Body of pancreas (tissue), 4 donors: ENCODE results near the gene LRRC56. TPM values are rescaled to one million over a fixed set of nuclear protein-coding genes. Genes with fewer than 3 reads are reported as not detected.

Source experiments
- ATAC-seq: fragments of 150-250 bp; one replicate; pipeline ENCODE4 v1.9.1; 2016
- DNase-seq, 4 donors: peaks; one replicate each; pipeline ENCODE4 v3.0.0-alpha.2; 2019
- H3K27ac ChIP-seq, 4 donors: fragments of 200-600 bp; sonication (generic); 1 replicate in 3 of 4; 2 replicates in 1 of 4; pipeline versions ENCODE4 v1.5.1 to v1.6.1; 2016 to 2019; ENCODE audit warnings: mild to moderate bottlenecking in 1 of 4, mixed read lengths in 1 of 4, moderate library complexity in 1 of 4
- H3K27me3 ChIP-seq, 2 donors: fragments of 200-600 bp; sonication (generic); one replicate each; pipeline ENCODE4 v1.6.0; 2016; ENCODE audit warnings: mild to moderate bottlenecking in 1 of 2
- H3K36me3 ChIP-seq, 2 donors: fragments of 200-600 bp; sonication (generic); replicated peaks in 1 of 2; 2 replicates each; pipeline ENCODE4 v1.5.1; 2016; ENCODE audit warnings: low read depth in 2 of 2; ENCODE audit not compliant: insufficient read depth in 1 of 2
- H3K4me1 ChIP-seq: fragments of 200-600 bp; sonication (generic); one replicate; pipeline ENCODE4 v1.6.0; 2016
- H3K4me3 ChIP-seq, 2 donors: fragments of 200-600 bp; sonication (generic); 1 replicate in 1 of 2; 2 replicates in 1 of 2; pipeline ENCODE4 v1.5.1; 2016 to 2019
- H3K9me3 ChIP-seq, 3 donors: fragments of 200-600 bp; sonication (generic); 1 replicate in 2 of 3; 2 replicates in 1 of 3; pipeline ENCODE4 v1.5.1; 2016
- CTCF ChIP-seq, 7 experiments: fragments of 450-650 bp in 4 of 7; fragments of 200-600 bp in 3 of 7; sonication (generic) in 3 of 7; IDR thresholded peaks; one replicate each; pipeline ENCODE4 v1.5.1; 2016 to 2019; ENCODE audit warnings: antibody characterized with exemption in 7 of 7
- POLR2A ChIP-seq, 3 donors: fragments of 450-650 bp; IDR thresholded peaks; one replicate each; pipeline ENCODE4 v1.6.1; 2016; ENCODE audit warnings: antibody characterized with exemption in 3 of 3, mild to moderate bottlenecking in 2 of 3
- WGBS, 2 donors: methylation state at CpG; one replicate each; pipeline ENCODE4 v1.1.5; 2017; 5-methylcytosine and 5-hydroxymethylcytosine counted together
- intact Hi-C: fragments of 100-400 bp; cut with DNase I; formaldehyde crosslinking; loops from one replicate; pipeline ENCODE4 v1.15.1; 2023
- total RNA-seq, 2 donors: library from RNA; depleted of rRNA; stranded (reverse); fragments of >200 nt; gene quantifications; one replicate each; pipeline ENCODE4 v1.1.0, GENCODE V29; 2016

The LRRC56 gene
- total RNA-seq, 2 donors from 2014 or later: 1.6 to 2.3 TPM

DNA sequence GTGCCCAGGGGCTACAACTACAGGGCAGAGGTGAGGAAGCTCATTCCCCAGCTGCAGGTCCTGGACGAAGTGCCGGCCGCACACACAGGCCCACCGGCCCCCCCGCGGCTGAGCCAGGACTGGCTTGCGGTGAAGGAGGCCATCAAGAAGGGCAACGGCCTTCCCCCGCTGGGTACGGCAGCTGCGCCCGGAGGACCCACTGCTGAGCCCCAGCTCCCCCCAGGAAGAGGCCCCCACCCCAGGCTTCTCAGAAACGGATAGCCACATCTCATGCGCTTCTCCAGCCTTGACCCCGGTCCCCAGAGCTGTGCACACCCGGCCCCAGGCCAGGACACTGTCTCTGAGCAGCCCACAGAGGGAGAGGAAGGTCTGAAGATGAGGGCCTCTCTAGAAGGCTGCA, 13.8 kb downstream of the LRRC56 start:
- peaks cover 21% of the 10 kb centered on the region for H3K4me1 ChIP-seq
- WGBS, 2 donors: 84% methylated on average over 5 to 7 of the region's 16 CpGs
- no peak for DNase-seq
- H3K4me3 ChIP-seq: no peak overlapping the region
- no peak for ATAC-seq
- H3K9me3 ChIP-seq: no peaks in the 10 kb centered on the region
- no peaks in the 10 kb centered on the region for H3K27me3 ChIP-seq
- TF ChIP-seq POLR2A (IDR thresholded peaks at IDR 0.05) (no peak), CTCF (IDR thresholded peaks at IDR 0.05) (no peak)
- intact Hi-C loops: loop anchor here (10.0 kb wide), 1 partner anchor 174 kb away; no protein-coding TSS in a partner anchor
- no peaks in the 10 kb centered on the region for H3K36me3 ChIP-seq
- H3K27ac ChIP-seq: no peak overlapping the region

GRCh38 chr11:551596-551995, 14.3 kb downstream of the LRRC56 start:
- no peaks in the 10 kb centered on the region for H3K27me3 ChIP-seq

GRCh38 chr11:553083-553987, 16.0 kb downstream of the LRRC56 start:
- Histone ChIP-seq H3K9me3 (no peaks in the 10 kb centered on the region), H3K27ac (no peak overlapping the region), H3K36me3 (no peaks in the 10 kb centered on the region), H3K27me3 (no peaks in the 10 kb centered on the region), H3K4me1 (peaks cover 21% of the 10 kb centered on the region), H3K4me3 (no peak overlapping the region)
- 70 to 74% methylated on average over 8 to 25 of the region's 27 CpGs for WGBS, 2 donors
- intact Hi-C loops: loop anchor here (10.0 kb wide), 1 partner anchor 171 kb away; no protein-coding TSS in a partner anchor
- ATAC-seq: no peak
- TF ChIP-seq CTCF (IDR thresholded peaks at IDR 0.05) (no peak), POLR2A (IDR thresholded peaks at IDR 0.05) (no peak)
- DNase-seq: no peak

More at GRCh38 chr11:551596-551995, 14.3 kb downstream of the LRRC56 start:
- WGBS, 2 donors: 82 to 100% methylated on average over 5 to 12 of the region's 12 CpGs
- Histone ChIP-seq H3K9me3 (no peaks in the 10 kb centered on the region), H3K27ac (no peak overlapping the region), H3K4me1 (peaks cover 21% of the 10 kb centered on the region), H3K4me3 (no peak overlapping the region), H3K36me3 (no peaks in the 10 kb centered on the region)
- ATAC-seq: no peak
- no peak for TF ChIP-seq CTCF (IDR thresholded peaks at IDR 0.05)
- TF ChIP-seq POLR2A (IDR thresholded peaks at IDR 0.05): no peak
- DNase-seq: no peak
- intact Hi-C loops: loop anchor here (10.0 kb wide), 1 partner anchor 173 kb away; no protein-coding TSS in a partner anchor

DNA sequence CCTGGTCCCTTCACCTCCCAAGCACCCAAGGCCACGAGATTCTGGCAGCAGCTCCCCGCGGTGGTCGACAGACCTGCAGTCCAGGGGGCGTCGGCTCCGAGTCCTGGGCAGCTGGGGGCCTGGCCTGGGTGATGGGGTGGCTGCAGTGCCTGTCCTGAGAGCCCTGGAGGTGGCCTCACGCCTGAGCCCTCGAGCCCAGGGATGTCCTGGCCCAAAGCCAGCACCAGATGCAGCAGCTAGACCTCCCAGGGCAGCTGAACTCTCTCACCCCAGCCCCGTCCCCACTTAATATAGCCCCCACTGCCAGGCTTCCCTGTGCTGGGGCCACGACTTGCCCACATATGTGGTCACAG, 16.6 kb downstream of the LRRC56 start:
- peaks cover 26% of the 10 kb centered on the region for H3K4me1 ChIP-seq
- no peak overlapping the region for H3K27ac ChIP-seq
- intact Hi-C loops: loop anchor here (10.0 kb wide), 1 partner anchor 171 kb away; no protein-coding TSS in a partner anchor
- ATAC-seq (no peak), DNase-seq (peak in 1 of 4 donors; percentile 39)
- WGBS, 2 donors: 30 to 34% methylated on average over 4 to 11 of the region's 11 CpGs
- TF ChIP-seq POLR2A (IDR thresholded peaks at IDR 0.05): no peak
- TF ChIP-seq CTCF (IDR thresholded peaks at IDR 0.05): no peak
- H3K27me3 ChIP-seq: no peaks in the 10 kb centered on the region
- no peak overlapping the region for H3K4me3 ChIP-seq
- no peaks in the 10 kb centered on the region for H3K36me3 ChIP-seq
- H3K9me3 ChIP-seq: no peaks in the 10 kb centered on the region
